OCI-LY1 (cell line): ENCODE data around the gene ATP11B.
"Not testable (repeated sequence)": the region's sequence is repeated elsewhere in the genome, so short reads cannot be mapped to it uniquely, and the experiment has no call there.

ENCODE experiments used
- H2AFZ ChIP-seq: fragments of 200-600 bp; sonication (generic), shearing (Covaris generic); 2 replicates; pipeline ENCODE4 v1.6.0; 2014; ENCODE audit warnings: antibody characterized with exemption, mild to moderate bottlenecking, low read length
- H3F3A ChIP-seq: fragments of 200-600 bp; sonication (generic), shearing (Covaris generic); 2 replicates; pipeline ENCODE4 v1.6.0; 2014; ENCODE audit warnings: mild to moderate bottlenecking, antibody characterized with exemption, low read length, moderate library complexity; ENCODE audit not compliant: insufficient read depth
- H3K27ac ChIP-seq: fragments of 200-600 bp; sonication (generic); 2 replicates; pipeline ENCODE4 v1.5.1; 2014; ENCODE audit warnings: low read length, mixed run types, mild to moderate bottlenecking, low read depth; ENCODE audit not compliant: poor library complexity, severe bottlenecking
- H3K27me3 ChIP-seq: fragments of 200-600 bp; sonication (generic); 2 replicates; pipeline ENCODE4 v1.6.0; 2014; ENCODE audit warnings: antibody characterized with exemption, mild to moderate bottlenecking, low read length, moderate library complexity; ENCODE audit not compliant: insufficient read depth
- H3K36me3 ChIP-seq: fragments of 200-600 bp; sonication (generic); 2 replicates; pipeline ENCODE4 v1.6.1; 2014; ENCODE audit warnings: mild to moderate bottlenecking, antibody characterized with exemption, low read length, moderate library complexity, mixed read lengths; ENCODE audit not compliant: insufficient read depth
- H3K4me1 ChIP-seq: fragments of 200-600 bp; sonication (generic); 2 replicates; pipeline ENCODE4 v1.5.1; 2014; ENCODE audit warnings: mild to moderate bottlenecking, low read length, moderate library complexity; ENCODE audit not compliant: insufficient read depth, severe bottlenecking
- H3K4me2 ChIP-seq: fragments of 200-600 bp; sonication (generic), shearing (Covaris generic); 2 replicates; pipeline ENCODE4 v1.6.1; 2014; ENCODE audit warnings: low read length
- H3K4me3 ChIP-seq: fragments of 200-600 bp; sonication (generic); 2 replicates; pipeline ENCODE4 v1.5.1; 2014; ENCODE audit warnings: low read length, low read depth, mild to moderate bottlenecking, mixed read lengths; ENCODE audit not compliant: poor library complexity, severe bottlenecking
- H3K79me2 ChIP-seq: fragments of 200-600 bp; shearing (Covaris generic); 2 replicates; pipeline ENCODE4 v1.6.1; 2016; ENCODE audit warnings: mixed run types, low read length, mixed read lengths; ENCODE audit not compliant: insufficient read depth
- H3K9ac ChIP-seq: fragments of 200-600 bp; sonication (generic), shearing (Covaris generic); 2 replicates; pipeline ENCODE4 v1.6.1; 2014; ENCODE audit warnings: mild to moderate bottlenecking, low read length, mixed read lengths
- H3K9me2 ChIP-seq: fragments of 200-600 bp; sonication (generic), shearing (Covaris generic); 2 replicates; pipeline ENCODE4 v1.6.1; 2014; ENCODE audit warnings: low read depth, mild to moderate bottlenecking, low read length, mixed read lengths
- H3K9me3 ChIP-seq: fragments of 200-600 bp; shearing (Covaris generic); 2 replicates; pipeline ENCODE4 v1.6.1; 2014; ENCODE audit warnings: low read length, mixed read lengths
- H4K20me1 ChIP-seq: fragments of 200-600 bp; sonication (generic), shearing (Covaris generic); 2 replicates; pipeline ENCODE4 v1.6.0; 2016; ENCODE audit warnings: mild to moderate bottlenecking, low read length; ENCODE audit not compliant: insufficient read depth
- CTCF ChIP-seq: fragments of 200-600 bp; sonication (generic), shearing (Covaris generic); IDR thresholded peaks from 2 replicates; pipeline ENCODE4 v1.5.1; 2017; ENCODE audit warnings: mild to moderate bottlenecking, antibody characterized with exemption, low read length, moderate library complexity, mixed read lengths
- EZH2 ChIP-seq: fragments of 200-600 bp; sonication (generic), shearing (Covaris generic); IDR thresholded peaks from 2 replicates; pipeline ENCODE4 v1.8.0; 2017; ENCODE audit warnings: borderline replicate concordance, mixed run types, mild to moderate bottlenecking, antibody characterized with exemption, low read length, moderate library complexity, mixed read lengths

Gene ATP11B

GRCh38 chr3:182862159-182862860 is 69.0 kb downstream of the ATP11B start:
- H3F3A ChIP-seq = peaks cover 6% of the 10 kb centered on the region; the same call in 1 of the 2 replicates
- H3K27me3 ChIP-seq = no peaks in the 10 kb centered on the region
- H3K9me3 ChIP-seq = no peaks in the 10 kb centered on the region
- H3K4me3 ChIP-seq = no peak overlapping the region
- peaks cover 62% of the 10 kb centered on the region for H3K36me3 ChIP-seq
- H3K4me2 ChIP-seq = no peak overlapping the region
- H3K9me2 ChIP-seq = no peaks in the 10 kb centered on the region
- no peak overlapping the region for H3K9ac ChIP-seq
- no peak overlapping the region for H2AFZ ChIP-seq
- no peaks in the 10 kb centered on the region for H3K4me1 ChIP-seq
- H3K27ac ChIP-seq = no peak overlapping the region
- H3K79me2 ChIP-seq = no peaks in the 10 kb centered on the region
- H4K20me1 ChIP-seq = no peaks in the 10 kb centered on the region; the same call in 1 of the 2 replicates
- TF ChIP-seq EZH2 (no peak), CTCF (no peak)

- no peak overlapping the region for H3K4me2 ChIP-seq
- peaks cover 71% of the 10 kb centered on the region for H3K36me3 ChIP-seq
- H3K9ac ChIP-seq = no peak overlapping the region
- TF ChIP-seq CTCF (no peak), EZH2 (no peak)
- no peak overlapping the region for H3K27ac ChIP-seq
- H3K9me3 ChIP-seq = no peaks in the 10 kb centered on the region
- H4K20me1 ChIP-seq = no peaks in the 10 kb centered on the region; the same call in 1 of the 2 replicates
- H3F3A ChIP-seq = peaks cover 6% of the 10 kb centered on the region; the same call in 1 of the 2 replicates
- H3K79me2 ChIP-seq = no peaks in the 10 kb centered on the region
- no peak overlapping the region for H3K4me3 ChIP-seq
- H3K9me2 ChIP-seq = no peaks in the 10 kb centered on the region
- H3K27me3 ChIP-seq = no peaks in the 10 kb centered on the region
- H2AFZ ChIP-seq = no peak overlapping the region
- H3K4me1 ChIP-seq = no peaks in the 10 kb centered on the region
Observed at GRCh38 chr3:182869059-182869458, 75.8 kb downstream of the ATP11B start.

GRCh38 chr3:182870917-182871316 is 77.6 kb downstream of the ATP11B start:
- H3F3A ChIP-seq, H3K9me3 ChIP-seq, H3K4me3 ChIP-seq, H2AFZ ChIP-seq, H3K27me3 ChIP-seq, H3K9ac ChIP-seq, H4K20me1 ChIP-seq, H3K27ac ChIP-seq, H3K4me1 ChIP-seq, H3K79me2 ChIP-seq, H3K9me2 ChIP-seq, H3K4me2 ChIP-seq: not testable (repeated sequence)
- peaks cover 78% of the 10 kb centered on the region for H3K36me3 ChIP-seq
